ENCODE measurements around the gene TBC1D22A.

TBC1D22A gene

GRCh38 chr22:46894081-46894671 is 131.7 kb downstream of the TBC1D22A start:
- no peak for DNase-seq

GRCh38 chr22:46894851-46895640 is 132.6 kb downstream of the TBC1D22A start:
- DNase-seq: peak; percentile 54

- DNase-seq: peak; percentile 12
Observed at GRCh38 chr22:46895753-46896152, 133.3 kb downstream of the TBC1D22A start.

DNA sequence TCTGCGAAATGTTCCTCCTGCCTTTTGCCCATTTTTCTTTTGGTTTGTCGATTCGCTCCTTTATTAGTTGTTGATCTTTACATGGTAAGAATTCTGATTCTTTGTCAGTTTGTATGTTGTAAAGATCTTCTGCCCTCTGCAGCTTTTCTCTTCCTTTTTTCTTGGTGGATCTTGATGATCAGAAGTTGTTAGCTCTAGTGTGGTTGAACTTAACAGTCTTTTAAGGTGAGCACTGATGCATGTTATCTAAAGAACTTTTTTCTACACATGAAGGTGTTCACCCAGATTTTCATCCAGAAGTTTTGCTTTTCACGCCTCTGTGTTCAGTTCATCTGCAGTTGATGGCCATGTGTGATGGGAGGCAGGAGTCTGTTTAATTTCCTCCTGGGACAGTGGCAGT is 133.7 kb downstream of the TBC1D22A start:
- no peak for DNase-seq

DNA sequence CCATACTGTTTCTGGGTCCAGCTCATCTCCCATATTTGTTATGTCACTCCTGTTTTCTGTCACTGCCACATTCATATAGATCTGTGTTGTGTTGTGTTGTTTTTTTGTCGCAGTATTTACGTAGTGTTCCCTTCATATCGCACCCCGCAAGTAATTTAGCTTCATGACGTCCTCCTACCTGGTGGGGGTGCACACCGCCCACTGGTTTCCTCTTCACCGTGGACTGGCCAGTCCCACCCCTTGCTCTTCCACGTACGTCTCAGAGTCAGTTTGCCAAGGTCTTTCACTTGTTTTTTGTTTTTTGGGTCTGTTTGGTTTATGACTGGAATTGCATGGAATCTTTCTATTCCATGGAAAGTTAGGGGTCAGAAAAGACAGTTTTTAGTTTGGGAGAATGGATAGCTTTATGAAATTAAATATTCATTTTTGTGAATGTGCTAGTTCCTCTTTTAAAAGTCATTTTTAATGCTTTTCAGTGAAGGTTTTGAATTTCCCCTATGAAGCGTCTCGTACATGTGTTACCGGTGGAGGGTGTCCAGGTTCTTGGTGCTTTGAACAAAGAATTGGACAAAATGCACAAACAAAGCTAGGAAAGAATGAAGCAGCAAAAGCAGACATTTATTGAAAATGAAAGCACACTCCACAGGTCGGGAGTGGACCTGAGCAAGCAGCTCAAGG is 134.3 kb downstream of the TBC1D22A start:
- DNase-seq: no peak

- no peak for DNase-seq
Observed at GRCh38 chr22:46897246-46897623, 134.8 kb downstream of the TBC1D22A start.

DNA sequence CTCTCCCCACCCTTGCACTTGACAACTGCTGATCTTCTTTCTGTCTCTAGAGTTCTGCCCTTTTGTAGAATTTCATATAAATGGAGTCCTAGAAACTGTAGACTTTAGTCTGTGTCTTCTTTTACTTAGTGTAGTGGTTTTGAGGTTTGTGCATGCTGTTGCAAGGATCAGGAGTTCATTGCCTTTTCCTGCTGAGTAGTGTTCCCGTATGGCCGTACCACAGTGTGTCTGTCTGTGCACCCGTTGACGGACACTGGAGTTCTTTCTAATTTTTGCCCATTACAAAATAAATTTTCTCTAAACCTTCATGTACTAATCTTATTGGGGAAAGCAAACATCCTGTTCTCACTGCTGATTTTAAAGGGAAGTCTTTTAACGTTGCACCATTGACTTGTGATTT is 138.1 kb downstream of the TBC1D22A start:
- DNase-seq: no peak

DNA sequence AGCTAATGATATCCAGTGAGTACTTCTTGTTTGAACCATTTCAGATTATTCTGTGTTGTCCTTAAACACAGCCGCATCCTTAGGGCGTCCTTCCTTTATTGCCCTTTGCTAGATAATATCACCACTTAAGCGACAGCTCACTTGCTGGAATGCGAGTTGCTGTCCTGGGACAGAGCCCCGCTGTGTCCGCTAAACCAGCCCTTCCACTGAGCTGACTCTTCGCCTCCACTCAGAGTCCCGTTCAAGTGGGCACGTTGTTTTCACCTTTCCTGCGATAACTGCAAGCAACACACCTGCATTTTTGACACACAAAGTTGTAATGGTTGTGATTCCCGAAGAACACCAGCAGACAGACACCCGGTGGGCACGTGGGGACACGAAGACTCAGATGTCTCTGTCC is 140.0 kb downstream of the TBC1D22A start:
- DNase-seq: no peak

DNA sequence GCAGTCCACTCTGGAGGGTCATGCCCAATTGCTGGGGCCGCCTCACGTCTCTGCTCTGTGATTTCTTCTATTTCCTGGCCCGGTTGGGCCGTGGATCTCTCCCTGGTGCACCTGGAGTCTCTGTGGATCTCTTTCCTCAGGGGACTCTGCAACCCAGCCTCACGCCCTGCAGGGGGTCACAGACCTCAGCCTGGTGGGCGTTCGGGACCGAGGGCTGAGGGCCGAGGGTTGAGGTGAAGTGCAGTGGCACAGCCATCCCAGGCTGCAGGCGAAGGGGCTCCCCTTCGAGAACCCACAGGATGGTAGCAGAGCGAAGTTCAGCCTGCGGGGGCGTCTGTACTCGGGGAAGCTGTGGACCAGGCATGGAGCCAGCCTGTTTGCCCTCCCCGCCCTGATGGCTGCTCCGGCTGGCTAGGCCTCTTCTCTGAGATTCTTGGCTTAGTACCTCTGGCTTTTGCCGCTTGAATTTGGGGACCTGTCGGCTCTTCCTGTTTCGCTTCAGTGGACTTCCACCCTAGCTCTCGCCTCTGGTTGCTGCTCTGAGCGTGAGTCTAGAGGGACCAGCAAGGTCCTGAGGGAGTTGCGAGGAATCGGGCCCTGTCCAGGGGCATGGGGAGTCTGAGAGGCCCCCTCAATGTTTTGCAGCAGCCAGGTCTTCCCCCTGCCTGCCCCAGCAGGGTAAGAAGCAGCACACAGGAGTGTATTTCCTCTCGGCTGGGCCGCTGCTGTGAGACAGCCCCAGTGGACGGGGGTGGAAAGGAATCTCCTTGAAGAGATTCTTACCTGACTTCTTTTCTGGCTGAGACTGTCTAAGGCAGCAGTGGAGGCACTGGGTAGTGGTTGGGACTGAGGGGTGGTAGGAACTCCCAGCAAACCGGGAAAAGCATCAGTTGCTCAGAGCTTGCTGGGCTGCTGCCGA is 140.8 kb downstream of the TBC1D22A start:
- DNase-seq: no peak

DNA sequence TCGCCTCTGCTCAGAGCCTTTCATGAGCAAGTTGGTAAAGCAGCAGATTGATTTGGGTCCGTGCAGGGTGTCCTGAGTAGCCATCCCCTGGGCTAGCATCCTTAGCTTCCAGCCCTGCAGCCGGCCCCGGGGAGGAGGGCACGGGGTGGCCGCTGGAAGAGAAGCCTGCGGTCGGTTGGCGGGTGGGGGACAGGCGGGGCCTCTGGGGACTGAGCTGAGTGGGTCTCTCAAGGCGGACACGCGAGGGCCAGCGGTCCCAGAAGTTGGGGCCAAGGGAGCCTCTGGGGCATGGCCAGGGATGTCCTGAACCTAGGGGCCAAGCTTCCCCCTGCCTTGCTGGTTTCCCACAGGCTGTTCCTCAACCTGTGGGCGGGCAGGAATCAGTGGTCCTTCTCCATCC is 143.0 kb downstream of the TBC1D22A start:
- DNase-seq: no peak

- DNase-seq: no peak
Observed at GRCh38 chr22:46905834-46906233, 143.4 kb downstream of the TBC1D22A start.

GRCh38 chr22:46906326-46907045 is 144.0 kb downstream of the TBC1D22A start:
- no peak for DNase-seq

- no peak for DNase-seq
Observed at GRCh38 chr22:46907241-46908215, 145.1 kb downstream of the TBC1D22A start.

GRCh38 chr22:46908641-46909107 is 146.2 kb downstream of the TBC1D22A start:
- no peak for DNase-seq

DNA sequence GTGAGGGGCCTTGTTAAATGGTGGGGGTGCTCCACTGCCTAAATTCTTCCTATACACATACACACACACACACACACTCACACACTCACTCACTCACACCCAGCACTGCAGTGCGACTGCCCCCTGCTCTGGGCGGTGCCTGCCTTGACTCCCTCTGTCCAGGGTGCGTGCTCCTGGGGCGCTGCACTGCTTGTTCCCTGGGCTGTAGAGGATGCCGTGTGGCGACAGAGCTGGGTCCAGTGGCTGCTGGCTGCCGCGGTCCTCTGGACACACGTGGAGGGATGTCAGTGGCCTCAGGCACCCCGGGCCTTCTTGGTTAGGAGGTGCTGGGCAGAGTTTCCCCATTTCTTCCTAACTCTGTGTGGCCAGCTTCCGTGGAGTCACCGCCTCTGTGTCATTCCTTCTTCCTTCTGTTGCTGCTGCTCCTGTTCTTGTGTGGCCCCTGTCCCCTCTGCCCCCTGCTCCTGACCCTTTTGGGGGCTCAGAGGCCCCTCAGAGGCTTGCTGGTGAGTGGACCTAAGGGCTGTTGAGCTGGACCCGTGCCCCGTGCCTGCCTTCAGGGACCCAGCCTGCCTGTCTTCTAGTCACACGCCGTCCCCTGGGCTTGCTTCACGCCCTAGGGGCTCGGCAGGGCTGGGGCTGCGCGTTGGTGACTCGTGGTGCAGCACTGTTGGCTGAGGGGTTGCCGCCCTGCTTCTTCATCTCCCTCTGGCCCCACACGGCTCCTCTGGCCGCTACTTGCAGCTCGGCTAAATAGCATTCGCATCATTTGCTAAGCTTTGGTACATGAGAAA is 147.0 kb downstream of the TBC1D22A start:
- no peak for DNase-seq

DNA sequence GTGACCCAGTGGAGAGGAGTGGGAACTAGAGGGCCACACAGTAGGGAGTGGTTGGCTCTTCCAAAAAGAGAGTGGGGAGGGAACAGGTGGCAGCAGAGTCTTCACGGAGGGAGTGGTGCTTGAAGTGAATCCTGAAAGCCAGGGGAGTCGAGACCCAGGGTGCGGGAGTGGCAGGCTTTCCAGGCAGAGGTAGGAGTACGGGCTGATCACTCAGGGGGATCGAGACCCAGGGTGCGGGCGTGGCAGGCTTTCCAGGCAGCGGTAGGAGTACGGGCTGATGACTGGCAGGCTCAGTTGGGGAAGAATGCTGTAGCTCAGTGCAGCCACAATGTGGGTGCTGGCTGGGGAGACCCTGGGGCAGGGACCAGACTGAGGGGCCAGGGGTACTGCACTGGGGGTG is 148.2 kb downstream of the TBC1D22A start:
- no peak for DNase-seq

GRCh38 chr22:46911346-46911745 is 148.9 kb downstream of the TBC1D22A start:
- no peak for DNase-seq

- no peak for DNase-seq
Observed at GRCh38 chr22:46913351-46913750, 150.9 kb downstream of the TBC1D22A start.

- no peak for DNase-seq
Observed at GRCh38 chr22:46914481-46914880, 152.0 kb downstream of the TBC1D22A start.

Measured in activated effector memory CD4-positive, alpha-beta T cell treated with anti-CD3 and anti-CD28 coated beads, Interleukin-2, amount 50 U/mL, for 16 hours (primary cell).